Stimulated activated CD4-positive, alpha-beta T cell treated with anti-CD3 and anti-CD28 coated beads, TNF-alpha, amount 100 ng/mL, for 1 hour (primary cell): ENCODE results near the gene ZSWIM7.
A peak's percentile ranks its signal among the peaks of the same experiment; 100 is the strongest.
"Not testable (repeated sequence)": the region's sequence is repeated elsewhere in the genome, so short reads cannot be mapped to it uniquely, and the experiment has no call there.

Source experiments
- DNase-seq, 3 donors: peaks; one replicate each; pipeline ENCODE4 v3.0.0-alpha.2; 2020; ENCODE audit warnings: low read depth in 3 of 3, low spot score in 1 of 3

Gene ZSWIM7

GRCh38 chr17:15958484-15958854 is 41.0 kb downstream of the ZSWIM7 start:
- no peak for DNase-seq

DNA sequence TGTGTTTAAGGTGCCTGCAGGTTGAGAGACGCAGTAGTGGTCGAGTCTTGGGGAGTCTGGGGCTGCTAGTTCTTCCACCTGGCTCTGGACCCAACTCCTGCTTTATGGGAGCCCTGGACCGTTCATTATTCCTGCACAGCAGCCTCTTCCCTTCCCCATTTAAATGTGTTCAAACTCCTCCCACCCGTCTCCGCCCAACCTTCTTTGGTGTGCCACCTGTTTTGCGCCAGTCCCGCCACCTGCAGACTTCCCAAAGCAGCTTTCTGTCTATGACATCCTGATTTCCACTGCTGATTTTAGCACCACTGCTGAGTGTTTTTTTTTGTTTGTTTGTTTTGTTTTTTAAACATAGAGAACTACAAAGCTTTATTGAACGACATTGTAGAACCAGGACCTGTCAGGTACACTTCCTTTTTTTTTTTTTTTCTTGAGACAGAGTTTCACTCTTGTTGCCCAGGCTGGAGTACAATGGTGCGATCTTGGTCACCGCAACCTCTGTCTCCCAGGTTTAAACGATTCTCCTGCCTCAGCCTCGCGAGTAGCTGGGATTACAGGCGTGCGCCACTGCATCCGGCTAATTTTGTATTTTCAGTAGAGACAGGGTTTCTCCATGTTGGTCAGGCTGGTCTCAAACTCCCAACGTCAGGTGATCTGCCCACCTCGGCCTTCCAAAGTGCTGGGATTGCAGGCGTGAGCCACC is 41.7 kb downstream of the ZSWIM7 start:
- DNase-seq: no peak

- DNase-seq: no peak
Observed at GRCh38 chr17:15957206-15957605, 42.3 kb downstream of the ZSWIM7 start.

GRCh38 chr17:15955793-15956541 is 43.5 kb downstream of the ZSWIM7 start:
- no peak for DNase-seq

GRCh38 chr17:15954222-15954621 is 45.3 kb downstream of the ZSWIM7 start:
- no peak for DNase-seq

GRCh38 chr17:15952916-15953790 is 46.4 kb downstream of the ZSWIM7 start:
- DNase-seq: no peak

GRCh38 chr17:15952048-15952532 is 47.4 kb downstream of the ZSWIM7 start:
- DNase-seq: no peak

DNA sequence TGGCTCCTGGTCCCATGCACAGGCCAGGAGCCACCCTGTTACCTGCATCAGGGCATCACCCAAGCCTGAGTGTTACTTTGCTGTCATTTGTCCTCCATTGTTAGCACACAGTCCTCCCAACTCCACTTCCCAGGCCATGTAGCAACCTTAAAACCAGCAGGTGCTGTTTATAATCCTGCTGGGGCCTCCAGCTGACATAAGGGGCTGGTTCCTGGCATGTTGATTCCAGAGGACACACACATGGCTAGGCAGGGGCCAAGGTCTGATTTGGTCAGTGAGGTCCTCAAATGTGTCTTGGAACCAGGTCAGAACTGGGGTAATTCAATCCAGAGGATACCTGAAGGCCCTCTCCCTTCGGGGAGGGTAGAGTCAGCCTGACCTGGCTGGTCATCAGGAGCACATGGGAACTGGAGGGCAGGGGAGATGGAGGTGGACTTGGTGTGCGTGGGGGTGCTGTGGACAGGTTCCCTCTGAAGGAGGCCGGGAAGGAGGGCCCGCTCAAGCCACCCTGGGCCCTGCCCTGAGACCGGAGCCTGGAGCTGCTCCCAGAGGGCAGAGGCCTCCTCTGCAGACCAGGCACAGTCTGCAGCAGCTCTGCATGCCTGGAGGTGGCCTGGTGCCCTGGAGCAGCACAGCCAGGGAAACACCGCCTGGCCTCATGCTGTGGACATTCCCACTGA is 48.0 kb downstream of the ZSWIM7 start:
- no peak for DNase-seq

GRCh38 chr17:15947976-15948752 is 51.3 kb downstream of the ZSWIM7 start:
- DNase-seq: no peak

DNA sequence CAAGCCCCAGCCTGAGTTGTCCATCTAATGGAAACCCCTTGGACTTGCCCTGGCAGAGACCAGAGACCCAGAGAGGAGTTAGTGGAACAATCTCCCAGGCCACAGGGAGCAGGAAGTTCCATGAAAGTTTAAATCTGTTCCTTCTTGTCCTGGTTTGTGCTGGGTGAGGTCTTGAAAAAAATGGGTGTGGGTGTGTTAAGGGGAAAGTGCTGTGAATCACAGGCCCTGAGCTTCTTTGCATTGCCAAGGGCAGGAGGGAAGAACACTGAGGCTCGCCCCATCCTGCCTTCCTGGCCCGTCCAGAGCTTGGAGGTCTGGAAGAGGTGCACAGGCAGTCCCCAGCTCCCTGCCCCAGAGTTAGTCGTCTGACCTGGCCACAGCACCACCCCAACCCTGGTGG is 52.2 kb downstream of the ZSWIM7 start:
- no peak for DNase-seq

GRCh38 chr17:15946611-15947120 is 52.8 kb downstream of the ZSWIM7 start:
- DNase-seq: no peak

DNA sequence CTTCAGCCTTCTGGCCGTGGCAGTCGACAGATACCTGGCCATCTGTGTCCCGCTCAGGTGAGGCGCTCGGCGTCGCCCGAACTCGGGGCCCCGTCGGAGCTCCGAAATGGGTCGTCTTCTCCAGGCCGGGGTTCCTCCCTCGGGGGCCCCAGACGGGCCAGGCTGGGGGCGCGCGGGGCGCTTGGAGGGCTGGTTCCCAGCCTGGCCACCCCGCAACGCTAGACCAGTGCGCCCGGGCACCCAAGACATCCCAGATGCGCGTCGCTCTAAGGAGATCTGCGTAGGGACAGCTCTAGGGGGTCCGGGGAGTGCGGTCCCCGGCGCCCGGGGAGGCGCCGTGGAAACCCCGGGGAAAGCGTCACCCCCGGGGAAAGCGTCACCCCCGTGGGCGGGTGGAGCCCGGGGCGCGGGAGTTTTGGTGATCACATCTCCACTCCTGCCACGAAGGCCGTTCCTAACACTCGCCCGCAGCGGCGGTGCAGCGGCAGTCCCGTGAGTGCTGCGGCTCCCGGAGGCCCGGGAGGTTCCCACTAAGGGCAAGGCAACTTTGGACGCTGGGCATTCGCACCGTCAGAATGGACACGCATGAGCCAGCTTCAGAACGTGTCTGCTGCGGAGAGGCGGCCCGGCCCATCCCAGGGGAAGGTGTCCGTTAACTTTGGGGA is 53.8 kb downstream of the ZSWIM7 start:
- peak in 1 of 3 donors; percentile 24 for DNase-seq

- peak in 1 of 3 donors; percentile 34 for DNase-seq
Observed at GRCh38 chr17:15944759-15945526, 54.6 kb downstream of the ZSWIM7 start, which contains the start of gene ADORA2B. Gene ADORA2B, plus strand, starts transcription at chr17:15945130. Its CDS starts 119 bp downstream, at chr17:15945249.

DNA sequence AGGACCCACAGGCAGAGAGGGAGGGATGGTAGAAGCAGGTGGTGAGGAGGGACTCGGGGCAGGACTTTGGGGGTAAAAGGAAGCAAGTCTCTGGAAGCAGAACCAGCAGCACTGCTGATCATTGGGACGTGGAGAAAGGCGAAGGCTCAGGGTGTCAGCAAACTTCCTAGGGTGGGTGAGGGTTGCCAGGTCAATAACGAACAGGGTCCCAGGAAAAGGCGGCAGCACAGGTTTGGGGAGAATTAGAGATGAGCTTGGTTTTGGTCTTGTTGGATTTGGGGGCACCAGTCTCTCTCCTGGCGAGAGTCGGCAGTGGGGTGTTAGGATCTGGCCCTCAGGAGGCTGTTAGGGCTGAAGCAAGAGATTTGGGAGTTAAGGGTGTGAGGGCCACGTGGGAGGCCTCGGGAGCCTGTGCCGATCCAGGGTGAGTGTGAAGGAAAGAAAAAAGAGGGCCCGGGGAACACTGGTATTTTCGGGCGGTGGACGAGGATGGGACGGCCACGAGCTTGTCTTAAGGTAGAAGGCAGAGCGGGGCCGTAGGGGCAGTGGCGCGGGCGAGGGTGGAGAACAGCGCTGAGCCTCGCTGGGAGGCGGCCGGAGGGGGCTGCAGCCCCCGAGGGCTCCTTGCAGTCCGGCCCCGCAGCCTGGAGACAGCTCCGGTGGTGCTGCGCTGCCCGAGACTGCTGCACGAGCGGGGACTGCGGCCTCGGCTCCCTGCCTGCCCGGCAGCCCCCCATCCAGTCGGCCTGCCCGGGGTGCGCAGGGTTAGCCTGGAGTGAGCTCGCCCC is 55.3 kb downstream of the ZSWIM7 start:
- DNase-seq: no peak

DNA sequence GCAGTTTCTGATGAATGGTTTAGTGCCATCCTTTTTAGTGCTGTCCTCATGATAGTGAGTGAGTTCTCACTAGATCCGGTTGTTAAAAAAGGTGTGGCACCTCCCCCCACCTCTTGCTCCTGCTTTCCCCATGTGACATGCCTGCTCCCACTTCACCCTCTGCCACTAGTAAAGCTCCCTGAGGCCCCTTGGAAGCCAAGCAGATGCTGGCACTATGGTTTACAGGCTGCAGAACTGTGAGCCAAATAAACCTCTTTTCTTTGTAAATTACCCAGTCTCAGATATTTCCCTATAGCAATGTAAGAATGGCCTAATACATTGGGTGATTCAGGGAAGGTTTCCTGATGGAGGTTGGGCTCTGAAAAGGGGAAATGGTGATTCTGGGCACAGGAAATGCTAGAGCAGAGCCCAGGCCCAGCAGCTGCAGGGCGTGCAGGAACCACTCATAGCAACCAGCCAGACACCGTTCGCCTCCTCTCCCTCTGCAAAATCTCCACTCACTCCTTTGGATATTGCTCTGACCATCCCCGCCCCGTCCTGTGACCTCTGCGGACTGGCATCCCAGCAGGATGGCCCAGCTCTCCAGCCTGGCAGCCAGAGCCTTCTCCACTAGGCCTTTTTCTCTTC is 57.2 kb downstream of the ZSWIM7 start:
- no peak for DNase-seq

GRCh38 chr17:15941781-15942180 is 57.7 kb downstream of the ZSWIM7 start:
- DNase-seq: no peak

GRCh38 chr17:15936481-15936880 is 63.0 kb downstream of the ZSWIM7 start:
- not testable (repeated sequence) for DNase-seq
